Skin epidermis (tissue), 12 donors: Measurements from ENCODE around the gene CHST8.

ENCODE experiments used
- H3K27ac ChIP-seq, 21 experiments: fragments of 200-600 bp; sonication (generic) in 11 of 21; one replicate each; pipeline ENCODE4 v1.5.0; 2020; ENCODE audit warnings: mild to moderate bottlenecking in 3 of 21, inconsistent platforms in 2 of 21, moderate library complexity in 2 of 21
- H3K4me3 ChIP-seq, 7 experiments: fragments of 200-600 bp; sonication (generic) in 2 of 7; one replicate each; pipeline ENCODE4 v1.5.0; 2020; ENCODE audit warnings: inconsistent platforms in 2 of 7, mild to moderate bottlenecking in 2 of 7, moderate library complexity in 1 of 7

Gene CHST8

GRCh38 chr19:33667881-33668280 is 46.1 kb downstream of the CHST8 start:
- Histone ChIP-seq H3K4me3 (no peak overlapping the region), H3K27ac (no peak overlapping the region)

- Histone ChIP-seq H3K4me3 (no peak overlapping the region), H3K27ac (no peak overlapping the region)
These were observed 47.2 kb downstream of the CHST8 start for GRCh38 chr19:33668968-33669367.

GRCh38 chr19:33669376-33669775 is 47.6 kb downstream of the CHST8 start:
- no peak overlapping the region for H3K4me3 ChIP-seq
- no peak overlapping the region for H3K27ac ChIP-seq

GRCh38 chr19:33670398-33670797 is 48.6 kb downstream of the CHST8 start:
- H3K4me3 ChIP-seq: no peak overlapping the region
- H3K27ac ChIP-seq: no peak overlapping the region

- Histone ChIP-seq H3K27ac (no peak overlapping the region), H3K4me3 (no peak overlapping the region)
These were observed 49.5 kb downstream of the CHST8 start for GRCh38 chr19:33671211-33671610.

- Histone ChIP-seq H3K4me3 (no peak overlapping the region), H3K27ac (no peak overlapping the region)
These were observed 51.6 kb downstream of the CHST8 start for GRCh38 chr19:33673258-33673875.

GRCh38 chr19:33673996-33674625 is 52.4 kb downstream of the CHST8 start:
- H3K4me3 ChIP-seq: no peak overlapping the region
- no peak overlapping the region for H3K27ac ChIP-seq

- H3K4me3 ChIP-seq: no peak overlapping the region
- no peak overlapping the region for H3K27ac ChIP-seq
These were observed 53.0 kb downstream of the CHST8 start for GRCh38 chr19:33674626-33675367.

- Histone ChIP-seq H3K4me3 (no peak overlapping the region), H3K27ac (no peak overlapping the region)
These were observed 53.9 kb downstream of the CHST8 start for GRCh38 chr19:33675501-33676124.

GRCh38 chr19:33676999-33677665 is 55.4 kb downstream of the CHST8 start:
- Histone ChIP-seq H3K4me3 (no peak overlapping the region), H3K27ac (no peak overlapping the region)

- no peak overlapping the region for H3K27ac ChIP-seq
These were observed 56.1 kb downstream of the CHST8 start for GRCh38 chr19:33677745-33678426.

GRCh38 chr19:33678796-33679585 is 57.2 kb downstream of the CHST8 start:
- Histone ChIP-seq H3K4me3 (no peak overlapping the region), H3K27ac (no peak overlapping the region)

More at GRCh38 chr19:33677745-33678426, 56.1 kb downstream of the CHST8 start:
- no peak overlapping the region for H3K4me3 ChIP-seq

GRCh38 chr19:33679696-33680095 is 57.9 kb downstream of the CHST8 start:
- H3K4me3 ChIP-seq: no peak overlapping the region
- H3K27ac ChIP-seq: no peak overlapping the region

GRCh38 chr19:33681081-33681680 is 59.4 kb downstream of the CHST8 start:
- H3K4me3 ChIP-seq: no peak overlapping the region
- H3K27ac ChIP-seq: no peak overlapping the region

- no peak overlapping the region for H3K4me3 ChIP-seq
- no peak overlapping the region for H3K27ac ChIP-seq
These were observed 62.3 kb downstream of the CHST8 start for GRCh38 chr19:33683881-33684537.

- no peak overlapping the region for H3K4me3 ChIP-seq
- no peak overlapping the region for H3K27ac ChIP-seq
These were observed 62.9 kb downstream of the CHST8 start for GRCh38 chr19:33684538-33685232.

GRCh38 chr19:33685541-33685940 is 63.8 kb downstream of the CHST8 start:
- Histone ChIP-seq H3K27ac (no peak overlapping the region), H3K4me3 (no peak overlapping the region)
